ENCODE data around the gene LRRC8D.

The LRRC8D gene

GRCh38 chr1:89896105-89896942, 75.5 kb downstream of the LRRC8D start:
- DNase-seq (ENCODE audit: low spot score): no peak

- no peak for DNase-seq (ENCODE audit: low spot score)
Measured at GRCh38 chr1:89897347-89898133, 76.7 kb downstream of the LRRC8D start.

GRCh38 chr1:89898150-89898549, 77.3 kb downstream of the LRRC8D start:
- DNase-seq (ENCODE audit: low spot score): no peak

GRCh38 chr1:89898695-89899470, 78.1 kb downstream of the LRRC8D start:
- no peak for DNase-seq (ENCODE audit: low spot score)

GRCh38 chr1:89900323-89900722, 79.5 kb downstream of the LRRC8D start:
- DNase-seq (ENCODE audit: low spot score): no peak

- DNase-seq (ENCODE audit: low spot score): no peak
Measured at GRCh38 chr1:89900791-89901708, 80.2 kb downstream of the LRRC8D start.

GRCh38 chr1:89901957-89902669, 81.3 kb downstream of the LRRC8D start:
- DNase-seq (ENCODE audit: low spot score): no peak

DNA sequence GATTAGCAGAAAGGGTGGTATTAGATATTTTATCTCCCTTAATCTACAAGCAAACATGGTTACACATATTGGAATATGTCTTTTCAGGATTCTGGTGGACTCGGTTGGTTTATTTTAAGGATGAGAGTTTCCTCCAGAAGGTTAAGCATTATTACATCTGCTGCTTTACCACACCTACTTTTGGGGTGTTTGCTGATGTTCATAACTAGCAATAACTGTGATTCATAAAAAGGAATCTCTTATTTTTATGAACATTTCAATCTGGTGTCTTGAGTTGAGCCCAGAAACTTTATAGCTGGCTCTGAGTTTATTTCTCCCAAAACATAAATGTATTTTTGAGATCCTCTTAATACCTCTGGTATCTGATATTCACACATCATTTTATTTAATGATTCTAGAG, 82.7 kb downstream of the LRRC8D start:
- DNase-seq (ENCODE audit: low spot score): no peak

DNA sequence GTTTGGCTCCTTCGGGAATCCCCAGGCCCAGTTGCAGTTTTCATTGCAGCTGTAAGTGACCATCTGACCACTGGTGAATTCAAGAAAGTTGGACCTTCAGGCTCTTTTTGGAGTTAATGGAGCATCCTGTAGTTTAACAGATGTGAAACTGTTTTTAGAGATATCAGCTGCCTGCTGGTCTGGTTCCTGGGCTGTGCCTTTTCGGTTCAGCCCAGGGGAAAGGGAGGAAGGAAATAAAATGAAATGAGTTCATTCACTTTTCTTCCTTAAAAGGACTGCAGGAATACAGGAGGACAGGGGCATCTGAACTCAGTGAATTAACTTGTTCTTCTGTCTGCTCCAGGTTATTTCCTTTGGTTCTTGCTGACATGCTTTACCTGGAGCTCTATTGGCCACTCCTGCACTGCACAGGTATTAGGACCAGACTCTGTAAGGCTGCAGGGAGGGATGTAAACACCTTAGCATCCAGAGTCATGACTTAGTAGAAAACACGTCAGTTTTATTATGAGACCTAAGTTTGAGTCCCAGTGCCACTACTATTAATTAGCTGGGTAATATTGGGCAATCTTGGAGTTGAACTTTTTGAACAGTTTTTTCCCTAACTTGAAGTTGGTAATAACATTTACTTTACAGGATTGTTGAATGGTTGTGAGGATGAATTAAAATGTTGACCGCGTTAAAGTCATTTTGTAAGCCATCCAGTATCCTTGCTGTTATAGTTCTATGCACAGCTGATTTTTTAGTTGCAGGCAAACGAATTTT, 83.6 kb downstream of the LRRC8D start:
- no peak for DNase-seq (ENCODE audit: low spot score)

- DNase-seq (ENCODE audit: low spot score): no peak
Measured at GRCh38 chr1:89905395-89906058, 84.7 kb downstream of the LRRC8D start.

GRCh38 chr1:89906088-89906487, 85.3 kb downstream of the LRRC8D start:
- DNase-seq (ENCODE audit: low spot score): no peak

DNA sequence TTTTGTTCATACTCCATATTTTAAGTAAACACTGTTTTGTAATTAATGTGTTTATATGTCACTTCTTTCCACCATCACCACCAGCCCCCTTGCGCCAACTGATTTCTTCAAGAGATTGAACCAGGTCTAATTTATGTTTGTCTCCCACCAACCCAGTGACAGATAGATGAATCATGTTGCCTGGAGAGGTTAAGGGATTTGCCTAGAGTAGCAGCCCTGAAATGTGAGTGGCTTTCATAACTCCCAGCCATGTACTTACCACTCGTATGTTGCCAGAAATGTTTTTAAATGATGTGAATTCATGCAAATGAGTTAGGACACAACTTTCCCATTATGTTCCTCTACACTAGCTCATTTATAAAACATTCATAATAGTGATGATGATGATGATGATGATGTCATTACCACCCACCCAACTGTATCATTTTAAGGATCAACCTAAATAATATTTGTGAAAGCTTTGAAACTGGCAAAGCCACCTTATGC, 86.9 kb downstream of the LRRC8D start:
- no peak for DNase-seq (ENCODE audit: low spot score)

DNA sequence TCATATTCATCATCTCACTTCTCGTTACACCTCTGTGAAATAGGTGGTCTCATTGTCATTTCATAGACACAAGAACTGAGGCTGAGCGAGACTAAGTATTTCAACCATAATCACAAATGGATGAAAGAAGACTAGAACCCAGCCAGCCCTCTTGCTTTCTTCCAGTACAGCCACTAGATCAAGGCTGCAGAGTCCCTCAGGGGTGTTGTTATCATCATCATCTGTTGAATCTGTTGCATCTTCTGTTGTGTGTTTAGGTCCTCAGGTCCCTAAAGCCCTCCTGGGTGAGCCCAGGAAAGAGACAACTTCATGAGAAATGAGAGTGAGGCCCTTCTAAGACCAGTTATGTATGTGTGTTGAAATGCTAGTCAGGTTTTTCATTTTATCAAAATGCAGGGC, 87.4 kb downstream of the LRRC8D start:
- DNase-seq (ENCODE audit: low spot score): no peak

GRCh38 chr1:89908672-89909436, 88.0 kb downstream of the LRRC8D start:
- DNase-seq (ENCODE audit: low spot score): no peak

- no peak for DNase-seq (ENCODE audit: low spot score)
Measured at GRCh38 chr1:89910268-89910667, 89.4 kb downstream of the LRRC8D start.

DNA sequence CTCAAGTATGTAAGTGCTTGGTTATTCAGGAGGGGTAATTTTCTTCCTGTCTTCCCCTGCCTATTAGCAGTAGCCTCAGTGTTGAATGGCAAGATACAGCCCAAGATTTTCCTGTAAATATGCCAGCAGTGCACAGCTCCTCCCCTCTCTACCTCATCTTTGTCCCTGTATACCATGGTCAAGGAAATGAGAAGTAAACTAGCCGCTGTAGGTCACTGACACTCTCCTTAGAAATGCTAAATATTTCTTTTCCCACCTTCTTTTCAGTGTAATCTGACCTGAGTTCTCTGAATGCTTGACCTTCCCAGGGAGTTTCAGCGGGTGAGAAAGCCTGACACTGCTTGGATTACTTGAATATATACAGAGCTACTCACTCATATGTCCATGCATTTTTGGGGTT, 89.9 kb downstream of the LRRC8D start:
- DNase-seq (ENCODE audit: low spot score): peak; percentile 84

- peak; percentile 45 for DNase-seq (ENCODE audit: low spot score)
Measured at GRCh38 chr1:89911191-89911991, 90.6 kb downstream of the LRRC8D start.

GRCh38 chr1:89912073-89912472, 91.2 kb downstream of the LRRC8D start:
- DNase-seq (ENCODE audit: low spot score): no peak
